Loucy (cell line): Measurements from ENCODE around the gene CEP70.

ENCODE experiments used
- CTCF ChIP-seq: fragments of 200-600 bp; sonication (generic); conservative IDR thresholded peaks from 2 replicates; pipeline ENCODE4 v1.5.1; 2014; ENCODE audit warnings: mild to moderate bottlenecking, antibody characterized with exemption, low read length
- EZH2phosphoT487 ChIP-seq: fragments of 200-600 bp; IDR thresholded peaks from 2 replicates; pipeline ENCODE4 v1.6.1; 2018; ENCODE audit warnings: antibody characterized with exemption, mild to moderate bottlenecking, moderate library complexity, borderline replicate concordance

DNA sequence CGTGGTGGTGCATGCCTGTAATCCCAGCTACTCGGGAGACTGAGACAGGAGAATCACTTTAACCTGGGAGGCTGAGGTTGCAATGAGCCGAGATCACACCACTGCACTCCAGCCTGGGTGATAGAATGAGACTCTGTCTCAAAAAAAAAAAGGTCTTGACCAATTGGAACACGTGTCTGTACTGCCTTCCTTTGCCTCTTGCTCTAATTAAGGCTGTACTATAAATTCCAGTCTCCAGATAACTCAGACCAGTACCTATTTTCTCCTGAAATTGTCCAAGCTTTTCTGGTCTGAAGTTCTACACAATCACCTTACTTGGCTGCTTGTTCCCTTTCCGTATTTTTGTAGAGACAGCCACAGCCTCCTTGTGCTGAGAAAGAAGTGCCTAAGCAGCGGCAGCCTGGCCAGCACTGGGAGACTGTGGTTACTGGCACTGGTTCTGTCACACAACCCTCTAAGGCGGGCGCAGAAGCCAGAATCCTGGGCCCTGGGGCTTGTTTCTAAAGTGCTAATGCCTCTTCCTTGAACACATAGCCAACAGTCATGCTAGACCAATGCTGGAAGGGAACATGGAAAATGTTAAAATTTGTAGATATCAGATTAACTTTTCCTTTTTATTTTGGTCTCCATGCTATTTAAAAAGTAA, 6.2 kb upstream of the CEP70 start:
- TF ChIP-seq CTCF = no peak
- no peak for TF ChIP-seq EZH2phosphoT487
